Activated T-cell treated with anti-CD3 and anti-CD28 coated beads, Interleukin-2, amount 50 U/mL, for 4 hours (primary cell): Measurements from ENCODE around the gene RASAL3. TPM values are rescaled to one million over a fixed set of nuclear protein-coding genes. Genes with fewer than 3 reads are reported as not detected.

Experiments
- ATAC-seq, 2 donors: fragments of 200-7000 bp; cut with Tn5 transposase; one replicate each; pipeline ENCODE4 v1.10.0; 2021
- DNase-seq: peaks from one replicate; pipeline ENCODE4 v3.0.0-alpha.2; 2020
- H3K27me3 Mint-ChIP-seq: one replicate; pipeline ENCODE4 v1.8.0; 2021; ENCODE audit warnings: low read depth, mixed read lengths
- H3K36me3 Mint-ChIP-seq: one replicate; pipeline ENCODE4 v1.8.0; 2022; ENCODE audit warnings: mixed read lengths; ENCODE audit not compliant: insufficient read depth
- H3K4me1 Mint-ChIP-seq: one replicate; pipeline ENCODE4 v1.8.0; 2021; ENCODE audit warnings: low read depth, mixed read lengths
- H3K4me3 Mint-ChIP-seq: one replicate; pipeline ENCODE4 v1.8.0; 2021; ENCODE audit warnings: mild to moderate bottlenecking, moderate library complexity, mixed read lengths
- H3K9me3 Mint-ChIP-seq: one replicate; pipeline ENCODE4 v1.8.0; 2021; ENCODE audit warnings: mixed read lengths
- total RNA-seq, 3 donors: library from RNA; stranded (reverse); gene quantifications; one replicate each; pipeline ENCODE4 v1.2.1, GENCODE V29; 2021

The RASAL3 gene
- total RNA-seq, 3 donors from 2014 or later: 91.0 to 112 (median 106) TPM

DNA sequence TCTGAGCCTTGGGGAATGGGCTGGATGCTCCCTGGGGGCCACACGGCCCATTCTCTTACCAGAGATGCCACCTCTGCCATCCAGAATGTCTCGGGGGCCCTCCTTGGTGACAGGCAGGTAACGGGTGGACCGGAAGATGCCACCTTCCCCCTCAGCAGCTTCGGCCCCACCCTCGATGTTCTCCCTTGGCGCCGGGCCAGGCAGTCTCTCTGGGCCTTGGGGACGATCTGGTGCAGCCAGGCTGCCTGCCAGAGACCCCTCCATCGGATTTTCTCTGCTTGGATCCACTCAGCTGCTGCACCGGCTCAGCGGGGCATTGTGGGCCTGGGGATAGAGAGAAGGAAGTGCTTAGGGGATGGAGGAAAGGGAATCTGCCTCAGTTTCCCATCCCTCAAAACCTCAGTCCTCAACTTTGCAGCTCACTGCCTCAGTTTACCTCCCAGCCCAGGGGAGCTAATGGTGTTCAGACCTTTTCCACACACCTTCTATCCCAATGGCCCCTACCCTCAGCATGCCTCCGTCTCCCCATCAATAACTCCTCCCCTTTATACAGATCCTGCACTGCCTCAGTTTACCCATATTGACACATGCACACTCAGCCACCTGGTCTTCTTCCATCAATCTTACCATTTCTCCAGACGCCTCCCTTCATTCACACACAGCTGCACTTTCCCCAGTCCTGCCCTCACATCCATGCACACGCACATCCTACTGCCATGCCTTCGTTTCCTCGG, 16.1 kb downstream of the RASAL3 start:
- DNase-seq (no peak), ATAC-seq (no peak)
- H3K9me3 Mint-ChIP-seq: no peaks in the 10 kb centered on the region
- peaks cover 9% of the 10 kb centered on the region for H3K36me3 Mint-ChIP-seq
- no peaks in the 10 kb centered on the region for H3K27me3 Mint-ChIP-seq
- peaks cover 17% of the 10 kb centered on the region for H3K4me1 Mint-ChIP-seq
- peak overlapping the region; percentile 42 for H3K4me3 Mint-ChIP-seq

DNA sequence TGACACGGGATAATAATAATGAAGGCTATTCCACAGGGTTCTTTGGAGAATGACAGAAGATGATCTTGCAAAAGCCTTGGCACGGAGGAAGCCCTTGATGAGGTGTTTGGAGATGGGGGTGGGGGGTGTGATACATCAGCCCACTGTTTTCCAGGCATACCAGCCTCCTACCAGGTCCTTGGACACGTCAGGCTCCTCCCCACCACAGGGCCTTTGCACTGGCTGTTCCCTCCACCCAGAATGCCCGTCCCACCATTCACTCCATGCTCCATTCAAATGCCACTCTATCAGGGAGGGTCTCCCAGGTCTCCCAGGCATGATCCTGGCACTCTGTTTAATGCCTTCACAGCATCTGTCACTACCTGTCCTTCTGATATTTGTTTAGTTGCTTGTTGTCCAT, 17.3 kb downstream of the RASAL3 start:
- ATAC-seq (no peak), DNase-seq (no peak)
- H3K27me3 Mint-ChIP-seq: no peaks in the 10 kb centered on the region
- H3K4me1 Mint-ChIP-seq: peaks cover 17% of the 10 kb centered on the region
- peaks cover 6% of the 10 kb centered on the region for H3K36me3 Mint-ChIP-seq
- H3K9me3 Mint-ChIP-seq: no peaks in the 10 kb centered on the region
- H3K4me3 Mint-ChIP-seq: no peak overlapping the region

DNA sequence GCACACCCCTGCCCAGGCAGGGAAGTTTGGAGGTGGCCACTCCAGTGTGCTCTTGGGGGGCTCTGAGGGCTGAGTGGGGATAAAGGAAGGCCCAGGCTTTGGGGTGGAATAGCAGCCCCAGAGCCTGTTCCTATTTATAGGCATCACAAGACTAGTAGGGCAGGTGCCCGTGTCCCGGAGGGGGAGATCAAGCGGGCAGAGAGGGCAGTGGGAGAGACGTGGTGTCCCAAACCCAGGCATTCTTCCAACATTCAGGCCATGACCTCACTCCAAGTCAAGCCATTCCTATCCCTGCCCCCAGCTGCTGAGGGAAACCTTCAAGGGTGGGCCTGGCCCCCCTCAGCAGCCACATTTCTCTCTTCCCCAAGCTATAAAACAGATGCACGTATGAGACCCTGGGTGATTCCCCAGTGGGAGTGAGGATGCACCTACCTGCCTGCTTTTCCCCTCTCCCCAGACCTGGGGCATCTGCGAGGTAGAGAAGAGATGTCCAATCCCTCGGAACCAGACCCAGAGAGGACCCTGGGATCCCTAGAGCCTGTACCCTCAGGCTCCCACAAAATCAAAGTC, 18.5 kb downstream of the RASAL3 start:
- DNase-seq (no peak), ATAC-seq (no peak)
- peaks cover 13% of the 10 kb centered on the region for H3K4me1 Mint-ChIP-seq
- no peaks in the 10 kb centered on the region for H3K9me3 Mint-ChIP-seq
- H3K36me3 Mint-ChIP-seq: no peaks in the 10 kb centered on the region
- no peaks in the 10 kb centered on the region for H3K27me3 Mint-ChIP-seq
- no peak overlapping the region for H3K4me3 Mint-ChIP-seq

DNA sequence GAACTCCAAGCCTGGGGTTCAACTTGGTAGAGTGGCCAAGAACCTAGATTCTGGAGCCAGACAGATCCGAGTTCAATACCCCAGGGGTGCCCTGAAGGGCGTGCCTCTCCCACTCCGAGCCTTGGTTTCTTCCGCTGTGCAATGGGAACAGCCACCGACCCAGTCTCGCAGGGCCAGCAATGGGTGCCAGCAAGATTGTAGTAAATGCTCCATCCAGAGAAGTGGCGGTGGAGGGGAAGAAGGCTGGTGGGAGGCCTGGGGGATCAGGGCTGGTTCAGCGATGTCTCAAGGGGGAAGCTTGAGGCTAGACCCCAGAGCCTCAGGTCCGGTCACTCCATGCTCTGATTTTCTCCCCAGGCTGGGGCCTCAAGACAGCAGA, 19.1 kb downstream of the RASAL3 start:
- no peaks in the 10 kb centered on the region for H3K9me3 Mint-ChIP-seq
- no peaks in the 10 kb centered on the region for H3K36me3 Mint-ChIP-seq
- H3K4me3 Mint-ChIP-seq: no peak overlapping the region
- H3K27me3 Mint-ChIP-seq: no peaks in the 10 kb centered on the region
- H3K4me1 Mint-ChIP-seq: peaks cover 7% of the 10 kb centered on the region
- ATAC-seq (no peak), DNase-seq (no peak)

DNA sequence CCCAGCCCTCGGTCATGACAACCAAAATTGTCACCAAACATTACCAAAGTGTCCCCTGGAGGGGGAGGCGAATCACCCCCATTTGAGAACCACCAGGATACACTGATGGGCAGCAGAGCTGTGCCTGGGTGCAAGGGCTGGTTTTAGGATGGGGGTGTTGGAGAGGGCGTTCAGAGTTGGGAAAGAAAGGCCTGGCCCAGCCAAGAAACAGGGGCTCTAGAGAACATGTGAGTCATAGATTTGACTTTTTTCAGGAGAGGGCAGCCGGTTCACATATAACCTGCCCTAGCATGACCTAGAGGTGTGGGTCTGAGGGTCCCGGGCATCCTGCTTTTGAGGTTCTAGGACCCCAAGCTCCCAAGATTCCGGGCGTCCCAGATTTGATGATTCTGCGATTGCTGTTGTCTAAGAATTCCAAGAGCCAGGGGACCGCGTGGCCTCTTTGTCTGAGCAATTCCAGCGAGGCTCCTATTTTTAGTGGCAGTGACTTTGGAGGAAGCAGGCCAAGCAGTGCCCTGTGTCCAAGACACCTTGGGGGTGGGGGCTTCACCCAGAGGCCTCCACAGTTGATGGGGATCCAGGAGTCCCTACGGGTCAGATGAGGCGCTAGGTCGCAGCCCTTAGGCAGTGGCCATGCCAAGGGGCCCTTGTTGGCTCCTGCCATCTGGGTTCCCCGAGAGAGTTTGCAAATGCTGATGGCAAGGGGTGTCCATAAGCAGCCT, 19.7 kb downstream of the RASAL3 start:
- ATAC-seq (no peak), DNase-seq (no peak)
- H3K36me3 Mint-ChIP-seq: no peaks in the 10 kb centered on the region
- no peaks in the 10 kb centered on the region for H3K9me3 Mint-ChIP-seq
- peaks cover 6% of the 10 kb centered on the region for H3K4me1 Mint-ChIP-seq
- no peak overlapping the region for H3K4me3 Mint-ChIP-seq
- no peaks in the 10 kb centered on the region for H3K27me3 Mint-ChIP-seq

DNA sequence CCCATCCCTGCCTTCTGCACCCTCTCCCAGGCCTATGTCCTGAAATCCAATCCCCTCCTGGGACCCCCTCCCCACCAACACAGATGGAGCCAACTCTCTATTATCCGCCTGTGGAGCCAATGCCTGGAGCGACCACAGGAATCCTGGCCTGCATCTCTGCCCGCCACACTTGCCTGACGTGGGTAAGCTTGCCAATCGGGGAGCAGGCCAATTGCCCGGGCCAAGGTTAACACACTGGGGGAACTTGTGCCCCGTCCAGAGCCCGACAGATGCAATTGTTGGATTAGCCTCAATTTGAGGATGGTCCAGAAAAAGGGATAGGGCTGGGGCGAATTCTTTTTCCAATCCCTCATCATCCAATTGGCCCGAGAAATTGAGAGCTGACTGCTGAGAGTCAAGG, 20.5 kb downstream of the RASAL3 start:
- H3K9me3 Mint-ChIP-seq: no peaks in the 10 kb centered on the region
- no peaks in the 10 kb centered on the region for H3K27me3 Mint-ChIP-seq

DNA sequence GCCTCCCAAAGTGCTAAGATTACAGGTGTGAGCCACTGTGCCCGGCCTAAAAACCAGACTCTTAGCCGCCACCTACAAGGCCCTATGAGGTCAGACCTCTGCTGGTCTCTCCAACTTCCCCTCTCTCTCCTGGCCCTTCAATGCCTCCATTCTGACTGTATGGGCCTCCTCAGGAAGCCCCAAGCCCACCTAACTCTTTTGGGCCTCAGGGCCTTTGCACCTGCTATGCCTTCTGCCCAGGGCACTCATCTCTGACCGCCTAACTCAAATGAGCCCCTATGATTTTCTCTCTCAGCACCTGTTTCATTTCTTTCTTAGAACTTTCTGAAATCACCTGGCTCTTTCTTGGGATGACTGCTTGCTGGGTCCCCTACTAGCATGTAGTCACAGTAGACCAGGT, 21.0 kb downstream of the RASAL3 start:
- ATAC-seq (no peak), DNase-seq (no peak)
- Mint-ChIP-seq H3K4me3 (no peak overlapping the region), H3K27me3 (no peaks in the 10 kb centered on the region), H3K36me3 (no peaks in the 10 kb centered on the region), H3K9me3 (no peaks in the 10 kb centered on the region), H3K4me1 (peaks cover under 1% of the 10 kb centered on the region)

More for the DNA sequence above, 20.5 kb downstream of the RASAL3 start:
- Mint-ChIP-seq H3K4me1 (peaks cover 5% of the 10 kb centered on the region), H3K4me3 (no peak overlapping the region), H3K36me3 (no peaks in the 10 kb centered on the region)
- no peak for ATAC-seq
- no peak for DNase-seq

DNA sequence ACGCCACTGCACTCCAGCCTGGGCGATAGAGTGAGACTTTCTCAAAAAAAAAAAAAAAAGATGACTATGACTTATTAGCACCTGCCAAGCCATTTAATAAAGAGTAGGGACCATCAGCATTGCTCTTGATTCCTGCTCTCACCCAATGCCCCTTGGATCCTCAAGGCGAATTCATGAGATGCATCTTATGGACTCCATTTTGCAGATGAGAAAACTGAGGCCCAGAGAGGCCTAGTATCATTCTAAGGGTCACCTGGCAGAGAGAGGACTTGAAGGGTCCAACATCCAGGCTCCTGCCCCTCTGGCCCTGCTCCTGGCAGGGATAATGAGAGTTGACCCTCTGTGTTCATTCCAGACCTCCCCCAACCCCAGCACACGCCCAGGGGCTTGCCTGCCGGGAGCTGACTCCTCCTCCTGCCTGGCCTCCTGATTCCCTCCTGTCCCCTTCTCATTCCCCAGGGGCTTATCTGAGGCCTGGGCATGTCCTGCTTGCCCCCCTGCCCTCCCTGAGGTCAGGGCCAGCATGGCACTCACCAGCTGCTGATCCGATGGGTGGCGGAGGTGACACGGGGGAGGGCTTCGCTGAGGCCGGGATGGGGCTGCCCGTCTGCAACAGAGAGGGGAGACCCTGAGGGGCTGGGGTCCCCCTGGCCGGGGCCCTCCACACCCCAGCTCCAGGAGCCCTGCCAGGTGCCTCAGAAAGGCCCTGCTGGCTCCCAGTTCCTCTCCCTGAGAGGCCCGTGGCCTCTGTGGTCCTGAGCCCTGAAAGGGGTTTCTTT, 22.0 kb downstream of the RASAL3 start:
- H3K4me1 Mint-ChIP-seq: no peaks in the 10 kb centered on the region
- H3K9me3 Mint-ChIP-seq: no peaks in the 10 kb centered on the region
- H3K36me3 Mint-ChIP-seq: no peaks in the 10 kb centered on the region
- ATAC-seq: no peak
- no peaks in the 10 kb centered on the region for H3K27me3 Mint-ChIP-seq
- no peak overlapping the region for H3K4me3 Mint-ChIP-seq
- no peak for DNase-seq

DNA sequence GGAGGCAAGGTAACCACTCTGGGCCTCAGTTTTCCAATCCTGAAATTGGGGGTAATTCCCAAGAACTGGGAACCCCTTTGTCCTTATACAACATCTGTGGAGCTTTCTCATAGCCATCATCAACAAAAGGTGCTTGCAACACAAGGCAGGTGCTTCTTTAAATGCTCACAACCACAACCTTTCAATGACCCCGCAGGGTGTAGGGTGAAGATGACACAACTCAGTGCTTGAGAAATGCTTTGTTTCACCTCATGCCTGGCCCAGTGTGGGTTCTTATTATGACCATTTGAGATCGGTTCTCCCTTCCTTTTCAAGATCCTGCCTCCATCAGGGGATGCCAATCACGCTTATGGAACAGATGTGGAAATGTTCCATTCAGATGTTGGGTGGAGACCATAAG, 23.0 kb downstream of the RASAL3 start:
- Mint-ChIP-seq H3K36me3 (no peaks in the 10 kb centered on the region), H3K27me3 (no peaks in the 10 kb centered on the region), H3K4me1 (peaks cover 1% of the 10 kb centered on the region), H3K4me3 (no peak overlapping the region), H3K9me3 (no peaks in the 10 kb centered on the region)
- no peak for ATAC-seq
- DNase-seq: no peak

DNA sequence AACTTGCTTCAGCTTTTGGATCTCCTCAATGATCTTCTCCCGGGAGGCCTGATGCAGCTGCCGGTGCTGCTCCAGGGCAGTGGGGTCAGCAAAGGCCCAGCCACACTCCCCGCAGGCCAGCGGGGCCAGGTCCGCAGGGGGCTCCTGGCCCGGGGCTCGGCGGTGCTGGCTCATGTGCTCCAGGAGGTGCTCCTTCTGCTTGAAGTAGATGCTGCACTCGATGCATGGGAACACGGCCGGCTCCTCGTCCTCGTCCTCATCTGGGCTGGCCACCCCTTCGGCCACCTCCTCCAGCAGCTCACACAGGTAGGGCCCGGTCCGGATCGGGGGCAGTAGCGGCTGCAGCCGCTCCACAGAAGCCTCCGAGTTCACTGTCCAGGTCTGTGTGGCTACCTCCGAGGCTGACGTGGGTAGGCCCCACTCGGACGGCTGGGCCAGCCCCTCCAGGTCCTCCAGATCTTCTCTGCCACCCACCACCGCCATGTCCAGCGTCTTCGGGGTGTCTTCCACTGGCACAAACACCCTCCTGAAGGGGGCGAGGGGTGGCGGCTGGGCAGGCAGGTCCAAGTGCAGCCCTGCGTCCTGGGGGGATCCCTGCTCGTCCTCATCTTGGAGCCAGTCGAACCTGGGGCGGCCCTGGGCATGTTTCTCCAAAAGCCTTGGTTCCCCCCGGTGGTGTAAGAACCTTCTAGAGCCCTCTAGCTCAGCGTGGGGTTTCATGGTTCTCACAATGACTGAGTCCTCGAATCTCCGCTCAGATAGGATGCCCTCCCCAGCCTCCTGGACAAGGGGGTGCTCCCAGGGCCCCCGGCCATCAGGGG, 24.3 kb downstream of the RASAL3 start:
- ATAC-seq: no peak

DNA sequence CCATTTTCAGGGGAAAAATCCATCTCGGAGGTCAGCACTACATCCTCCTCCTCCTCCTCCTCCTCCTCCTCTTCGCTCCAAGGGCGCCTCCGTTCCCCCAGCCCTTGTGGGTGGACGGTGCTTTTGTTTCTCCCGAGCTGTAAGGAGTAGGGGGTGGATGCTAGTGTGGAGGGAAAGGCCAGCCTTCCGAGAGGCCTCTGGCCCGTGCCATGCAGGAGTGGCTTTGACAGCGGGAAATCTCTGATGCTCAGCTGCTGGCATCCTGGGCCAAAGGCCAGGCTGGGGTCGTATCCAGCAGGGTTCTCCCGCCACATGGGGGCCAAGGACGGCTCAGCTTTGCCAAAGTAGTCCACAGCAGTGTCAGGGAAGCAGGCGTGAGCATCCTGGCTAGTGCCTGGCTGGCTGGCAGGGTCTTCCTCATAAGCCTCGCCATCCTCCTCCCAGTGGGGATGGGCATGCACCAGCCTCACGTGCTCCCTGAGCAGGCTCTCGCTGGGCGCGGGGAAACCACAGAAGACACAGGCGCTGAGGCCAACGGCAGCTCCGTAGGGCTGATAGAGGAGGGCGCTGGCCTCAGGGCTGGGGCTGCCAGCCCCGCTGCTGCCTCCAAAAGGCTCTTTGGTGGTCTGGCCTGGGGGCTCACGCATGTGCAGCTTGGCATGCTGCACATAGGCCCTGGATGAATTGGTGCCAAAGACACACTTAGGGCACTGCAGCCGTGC, 25.1 kb downstream of the RASAL3 start:
- Mint-ChIP-seq H3K4me3 (no peak overlapping the region), H3K27me3 (no peaks in the 10 kb centered on the region), H3K9me3 (no peaks in the 10 kb centered on the region), H3K36me3 (no peaks in the 10 kb centered on the region), H3K4me1 (peaks cover 2% of the 10 kb centered on the region)
- no peak for DNase-seq
- no peak for ATAC-seq

More for the DNA sequence above, 24.3 kb downstream of the RASAL3 start:
- no peak for DNase-seq
- no peaks in the 10 kb centered on the region for H3K27me3 Mint-ChIP-seq
- H3K4me1 Mint-ChIP-seq: peaks cover 2% of the 10 kb centered on the region
- no peaks in the 10 kb centered on the region for H3K9me3 Mint-ChIP-seq
- no peaks in the 10 kb centered on the region for H3K36me3 Mint-ChIP-seq
- no peak overlapping the region for H3K4me3 Mint-ChIP-seq

DNA sequence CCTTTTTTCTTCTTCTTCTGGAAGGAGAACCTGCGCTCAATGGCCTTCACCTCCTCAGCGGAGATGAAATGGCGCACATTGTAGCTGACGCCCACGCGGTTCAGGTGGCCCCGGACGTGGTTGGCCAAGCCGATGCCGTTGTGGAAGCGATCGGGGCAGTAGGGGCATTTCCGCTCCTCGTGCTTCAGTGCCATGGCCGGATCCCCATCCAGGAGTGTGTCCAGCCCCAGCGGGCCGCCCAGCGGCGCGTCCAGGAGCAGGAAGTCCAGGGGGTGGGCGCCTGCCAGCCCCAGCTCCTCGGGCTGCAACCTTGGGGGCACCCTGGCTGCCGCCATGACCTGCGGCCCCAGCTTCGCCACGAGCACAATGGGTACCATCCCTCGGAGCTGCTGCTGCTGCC, 25.8 kb downstream of the RASAL3 start:
- Mint-ChIP-seq H3K27me3 (no peaks in the 10 kb centered on the region), H3K9me3 (no peaks in the 10 kb centered on the region), H3K4me3 (no peak overlapping the region), H3K36me3 (no peaks in the 10 kb centered on the region), H3K4me1 (peaks cover 3% of the 10 kb centered on the region)
- DNase-seq (no peak), ATAC-seq (no peak)

DNA sequence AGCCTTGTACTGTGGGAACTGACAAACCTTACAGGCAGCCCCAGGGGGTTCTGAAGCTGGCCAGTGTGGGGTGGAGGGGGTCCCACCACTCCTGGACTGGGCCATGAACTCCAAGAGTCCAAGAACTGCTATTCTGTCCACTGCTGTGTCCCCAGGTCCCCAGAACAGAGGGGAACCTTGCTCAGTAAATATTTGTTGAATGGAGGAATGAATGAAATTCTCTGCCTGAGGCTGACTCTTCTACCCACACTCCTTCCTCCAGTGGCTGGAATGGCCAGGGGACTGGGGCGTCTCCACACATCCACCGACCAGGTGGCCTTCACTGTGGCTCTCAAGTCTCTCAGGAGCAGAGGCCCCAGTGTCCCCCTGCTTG, 26.2 kb downstream of the RASAL3 start:
- DNase-seq: no peak
- H3K4me1 Mint-ChIP-seq: peaks cover 8% of the 10 kb centered on the region
- ATAC-seq: no peak
- H3K27me3 Mint-ChIP-seq: no peaks in the 10 kb centered on the region
- H3K4me3 Mint-ChIP-seq: no peak overlapping the region
- no peaks in the 10 kb centered on the region for H3K36me3 Mint-ChIP-seq
- no peaks in the 10 kb centered on the region for H3K9me3 Mint-ChIP-seq
